T-helper 2 cell treated with Interferon-gamma antibody and Interleukin-4, amounts not matched to agents 5 μg/mL and 100 μg/mL, for 36 hours (primary cell): Measurements from ENCODE around the gene PHTF2.

Experiments
- DNase-seq: peaks from one replicate; pipeline ENCODE4 v3.0.0; 2021; ENCODE audit warnings: low spot score
- H3K27ac Mint-ChIP-seq: one replicate; pipeline ENCODE4 v1.8.0; 2021; ENCODE audit warnings: mild to moderate bottlenecking, mixed read lengths
- H3K27me3 Mint-ChIP-seq: one replicate; pipeline ENCODE4 v1.8.0; 2021; ENCODE audit warnings: low read depth, mixed read lengths
- H3K36me3 Mint-ChIP-seq: one replicate; pipeline ENCODE4 v1.8.0; 2021; ENCODE audit warnings: low read depth, mixed read lengths
- H3K4me1 Mint-ChIP-seq: one replicate; pipeline ENCODE4 v1.8.0; 2021; ENCODE audit warnings: low read depth, mixed read lengths
- H3K4me3 Mint-ChIP-seq: one replicate; pipeline ENCODE4 v1.8.0; 2022; ENCODE audit warnings: mild to moderate bottlenecking, moderate library complexity, mixed read lengths
- H3K9me3 Mint-ChIP-seq: one replicate; pipeline ENCODE4 v1.8.0; 2021; ENCODE audit warnings: mixed read lengths

The PHTF2 gene

DNA sequence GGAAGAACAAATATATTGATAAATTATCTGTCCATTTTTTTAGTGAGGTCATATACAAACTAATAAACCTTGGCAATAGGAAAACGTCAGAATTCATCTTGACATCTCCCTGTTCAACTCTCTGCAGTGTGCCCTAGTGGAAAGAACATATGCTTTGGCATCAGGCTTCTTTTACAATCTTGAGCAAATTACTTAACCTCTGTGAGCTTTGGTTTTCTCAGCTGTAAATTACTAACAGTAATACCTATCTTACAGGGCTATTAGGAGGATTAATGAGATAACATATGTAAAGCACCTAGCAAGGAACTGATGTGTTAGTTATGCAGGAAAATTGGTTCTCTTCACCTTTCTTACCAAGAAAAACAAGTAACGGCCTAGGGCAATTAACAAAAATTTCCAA lies 161.8 kb downstream of the PHTF2 start:
- Mint-ChIP-seq H3K4me1 (peaks cover 1% of the 10 kb centered on the region), H3K4me3 (no peak overlapping the region), H3K27me3 (no peaks in the 10 kb centered on the region), H3K9me3 (no peaks in the 10 kb centered on the region), H3K27ac (no peak overlapping the region), H3K36me3 (peaks cover 15% of the 10 kb centered on the region)
- no peak for DNase-seq

GRCh38 chr7:77967429-77967828 lies 168.9 kb downstream of the PHTF2 start:
- H3K4me1 Mint-ChIP-seq = no peaks in the 10 kb centered on the region
- no peaks in the 10 kb centered on the region for H3K9me3 Mint-ChIP-seq
- DNase-seq = no peak
- H3K36me3 Mint-ChIP-seq = peaks cover 5% of the 10 kb centered on the region
- H3K27me3 Mint-ChIP-seq = no peaks in the 10 kb centered on the region
- no peak overlapping the region for H3K27ac Mint-ChIP-seq
- no peak overlapping the region for H3K4me3 Mint-ChIP-seq

GRCh38 chr7:77971726-77972125 lies 173.2 kb downstream of the PHTF2 start:
- no peaks in the 10 kb centered on the region for H3K9me3 Mint-ChIP-seq
- no peak overlapping the region for H3K4me3 Mint-ChIP-seq
- no peak overlapping the region for H3K27ac Mint-ChIP-seq
- DNase-seq = no peak
- no peaks in the 10 kb centered on the region for H3K27me3 Mint-ChIP-seq
- peaks cover 3% of the 10 kb centered on the region for H3K4me1 Mint-ChIP-seq
- H3K36me3 Mint-ChIP-seq = peaks cover 3% of the 10 kb centered on the region

DNA sequence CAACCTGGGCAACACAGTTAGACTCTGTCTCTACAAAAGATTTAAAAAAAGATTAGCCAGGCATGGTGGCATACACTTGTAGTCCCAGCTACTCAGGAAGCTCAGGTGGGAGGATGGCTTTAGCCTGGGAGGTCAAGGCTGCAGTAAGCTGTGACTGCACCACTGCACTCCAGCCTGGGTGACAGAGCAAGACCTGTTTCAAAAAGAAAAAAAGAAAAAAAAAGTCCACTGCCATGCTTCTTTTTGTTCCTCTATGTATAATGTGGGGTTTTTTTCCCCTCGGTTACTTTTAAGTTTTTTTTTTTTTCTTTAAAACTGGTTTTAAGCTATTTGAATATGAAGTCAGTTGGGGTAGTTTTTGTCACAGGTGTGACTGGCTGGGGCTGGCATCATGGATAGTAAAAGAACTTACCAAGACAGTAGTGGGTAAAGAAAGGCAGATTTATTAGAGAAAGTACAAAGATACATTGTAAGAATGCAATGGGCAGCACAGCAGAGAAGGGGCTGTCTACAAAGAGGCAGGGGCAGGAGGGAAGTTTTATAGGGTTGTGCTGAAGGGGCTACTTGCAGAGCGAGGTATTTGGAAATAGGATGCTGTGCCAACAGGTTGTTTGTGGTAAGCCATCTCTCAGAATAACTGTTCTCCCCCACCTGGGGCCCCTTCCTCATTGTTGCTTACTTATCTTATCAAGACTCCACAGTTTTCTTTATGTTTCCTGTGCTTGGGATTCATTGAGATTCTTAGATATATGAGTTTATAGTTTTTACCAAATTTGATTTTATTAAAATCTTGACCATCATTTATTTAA lies 177.3 kb downstream of the PHTF2 start:
- no peak for DNase-seq
- peaks cover 13% of the 10 kb centered on the region for H3K27me3 Mint-ChIP-seq
- H3K27ac Mint-ChIP-seq = no peak overlapping the region
- no peak overlapping the region for H3K4me3 Mint-ChIP-seq
- H3K4me1 Mint-ChIP-seq = peaks cover 3% of the 10 kb centered on the region
- H3K36me3 Mint-ChIP-seq = no peaks in the 10 kb centered on the region
- H3K9me3 Mint-ChIP-seq = no peaks in the 10 kb centered on the region

DNA sequence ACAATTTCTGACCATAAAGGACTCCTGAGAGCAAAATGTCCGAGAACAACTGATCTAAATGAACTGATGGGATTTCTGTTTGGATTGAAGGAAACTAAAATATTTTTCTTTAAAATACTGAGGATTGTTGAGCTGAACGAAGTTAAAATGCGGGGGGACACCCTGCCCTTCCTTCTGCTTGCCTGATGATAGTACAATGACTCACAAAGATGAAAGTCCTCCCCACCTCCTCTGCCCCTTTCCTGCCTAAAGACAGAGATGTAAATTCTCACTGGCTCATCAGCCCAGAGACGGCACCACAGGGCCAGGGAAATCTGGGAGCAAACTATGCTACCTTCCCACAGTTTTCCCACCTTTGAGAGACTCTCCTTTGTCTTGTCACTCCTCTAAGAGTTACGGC lies 180.6 kb downstream of the PHTF2 start:
- H3K4me3 Mint-ChIP-seq = no peak overlapping the region
- peaks cover 21% of the 10 kb centered on the region for H3K27me3 Mint-ChIP-seq
- no peaks in the 10 kb centered on the region for H3K36me3 Mint-ChIP-seq
- H3K9me3 Mint-ChIP-seq = no peaks in the 10 kb centered on the region
- peaks cover 11% of the 10 kb centered on the region for H3K4me1 Mint-ChIP-seq
- DNase-seq = no peak
- no peak overlapping the region for H3K27ac Mint-ChIP-seq

DNA sequence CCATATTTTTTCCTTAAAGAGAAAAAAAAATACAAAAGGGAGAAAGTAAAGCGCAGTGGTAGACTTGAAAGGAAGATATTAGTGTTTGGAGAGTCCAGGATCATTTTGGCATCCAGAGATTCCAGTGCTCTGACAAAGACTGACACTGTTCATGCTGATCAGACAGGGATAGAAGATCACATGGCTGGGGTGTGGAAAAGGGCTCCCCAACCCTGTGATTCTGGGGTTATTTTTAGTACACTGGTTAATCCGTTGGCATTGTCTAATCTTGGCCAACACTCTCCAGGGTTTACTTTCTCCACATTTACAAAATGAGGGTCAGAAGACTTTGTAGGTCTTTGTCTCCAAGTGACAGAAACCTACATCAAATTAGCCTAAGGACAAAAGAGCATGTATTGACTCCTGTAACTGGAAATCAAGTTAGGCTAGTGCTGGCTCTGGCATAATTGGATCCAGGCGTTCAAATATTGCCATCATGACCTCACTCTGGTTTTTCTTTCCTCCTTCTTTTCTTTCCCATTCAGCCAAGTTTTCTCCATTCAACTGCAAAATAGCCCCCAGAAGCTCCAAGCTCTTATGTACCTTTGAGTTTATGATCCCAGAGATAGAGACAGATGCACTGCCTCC lies 181.6 kb downstream of the PHTF2 start:
- Mint-ChIP-seq H3K27ac (no peak overlapping the region), H3K36me3 (no peaks in the 10 kb centered on the region), H3K4me3 (no peak overlapping the region), H3K9me3 (no peaks in the 10 kb centered on the region), H3K27me3 (peaks cover 21% of the 10 kb centered on the region), H3K4me1 (peaks cover 11% of the 10 kb centered on the region)
- no peak for DNase-seq

GRCh38 chr7:77982926-77983550 lies 184.5 kb downstream of the PHTF2 start:
- DNase-seq = peak; percentile 50
- Mint-ChIP-seq H3K27me3 (peaks cover 32% of the 10 kb centered on the region), H3K27ac (no peak overlapping the region)

DNA sequence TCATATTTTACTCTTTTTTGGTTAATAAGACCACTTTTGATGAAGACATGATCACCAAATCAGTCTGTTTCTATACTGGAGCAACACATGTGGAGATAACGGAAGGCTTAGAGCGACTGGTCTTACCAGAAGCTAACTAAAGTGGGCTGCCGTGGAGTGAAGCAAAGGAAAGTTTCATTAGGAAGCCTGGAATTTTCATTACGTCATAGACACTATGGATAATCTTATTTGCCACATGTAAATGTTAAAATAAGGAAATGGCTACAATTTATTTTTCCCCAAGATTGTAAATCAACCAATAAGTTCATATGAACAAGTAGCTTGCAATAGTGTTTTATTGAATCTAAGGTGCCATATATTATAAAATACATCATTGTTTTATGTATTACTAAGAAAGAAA lies 185.4 kb downstream of the PHTF2 start:
- H3K4me3 Mint-ChIP-seq = no peak overlapping the region
- H3K27me3 Mint-ChIP-seq = peaks cover 39% of the 10 kb centered on the region
- H3K9me3 Mint-ChIP-seq = no peaks in the 10 kb centered on the region
- no peaks in the 10 kb centered on the region for H3K36me3 Mint-ChIP-seq
- peaks cover 8% of the 10 kb centered on the region for H3K4me1 Mint-ChIP-seq
- no peak for DNase-seq
- no peak overlapping the region for H3K27ac Mint-ChIP-seq

More at GRCh38 chr7:77982926-77983550, 184.5 kb downstream of the PHTF2 start:
- Mint-ChIP-seq H3K4me3 (peak overlapping the region; percentile 48), H3K9me3 (no peaks in the 10 kb centered on the region), H3K36me3 (no peaks in the 10 kb centered on the region), H3K4me1 (peaks cover 8% of the 10 kb centered on the region)

DNA sequence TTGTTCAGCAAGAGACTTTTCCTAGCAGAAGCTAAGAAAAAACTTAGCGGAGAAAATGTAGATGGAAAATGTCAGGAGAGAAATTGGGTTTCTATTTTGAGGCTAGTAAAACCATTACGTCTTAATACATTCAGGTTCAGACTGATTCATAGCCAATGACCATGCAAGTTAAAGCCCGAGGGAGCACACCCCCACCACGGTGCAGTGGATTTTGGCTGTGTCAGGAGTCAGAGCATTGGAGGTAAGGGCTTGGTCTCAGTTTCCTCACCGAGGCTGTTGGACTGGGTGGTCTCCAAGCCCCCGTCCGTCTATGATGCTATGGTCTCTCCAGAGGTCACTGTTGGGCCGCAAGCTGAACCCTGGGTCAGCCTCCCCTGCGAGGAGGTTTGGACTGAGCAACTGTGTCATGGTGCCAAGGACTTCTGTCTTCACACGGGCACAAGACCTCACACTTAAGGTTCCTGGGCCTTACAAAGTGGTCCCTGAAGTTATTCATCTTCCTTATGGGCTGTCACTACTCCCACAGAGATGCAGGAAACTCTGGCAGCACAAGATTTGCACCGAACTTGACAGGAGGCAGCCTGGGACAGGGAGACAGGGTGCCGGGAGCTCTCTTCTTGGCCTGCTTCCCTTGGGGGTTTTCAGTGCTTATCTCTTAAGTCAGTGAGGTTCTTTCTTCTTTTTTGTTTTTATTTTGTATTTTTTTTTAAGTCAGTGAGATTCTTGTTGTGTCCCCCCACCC lies 186.8 kb downstream of the PHTF2 start:
- Mint-ChIP-seq H3K36me3 (no peaks in the 10 kb centered on the region), H3K27me3 (peaks cover 40% of the 10 kb centered on the region), H3K4me1 (peaks cover 11% of the 10 kb centered on the region), H3K4me3 (no peak overlapping the region), H3K27ac (no peak overlapping the region), H3K9me3 (no peaks in the 10 kb centered on the region)
- no peak for DNase-seq

GRCh38 chr7:77985974-77986339 lies 187.4 kb downstream of the PHTF2 start:
- no peaks in the 10 kb centered on the region for H3K36me3 Mint-ChIP-seq
- peaks cover 36% of the 10 kb centered on the region for H3K27me3 Mint-ChIP-seq
- H3K9me3 Mint-ChIP-seq = no peaks in the 10 kb centered on the region
- no peak for DNase-seq
- no peak overlapping the region for H3K4me3 Mint-ChIP-seq
- peaks cover 11% of the 10 kb centered on the region for H3K4me1 Mint-ChIP-seq
- H3K27ac Mint-ChIP-seq = no peak overlapping the region

DNA sequence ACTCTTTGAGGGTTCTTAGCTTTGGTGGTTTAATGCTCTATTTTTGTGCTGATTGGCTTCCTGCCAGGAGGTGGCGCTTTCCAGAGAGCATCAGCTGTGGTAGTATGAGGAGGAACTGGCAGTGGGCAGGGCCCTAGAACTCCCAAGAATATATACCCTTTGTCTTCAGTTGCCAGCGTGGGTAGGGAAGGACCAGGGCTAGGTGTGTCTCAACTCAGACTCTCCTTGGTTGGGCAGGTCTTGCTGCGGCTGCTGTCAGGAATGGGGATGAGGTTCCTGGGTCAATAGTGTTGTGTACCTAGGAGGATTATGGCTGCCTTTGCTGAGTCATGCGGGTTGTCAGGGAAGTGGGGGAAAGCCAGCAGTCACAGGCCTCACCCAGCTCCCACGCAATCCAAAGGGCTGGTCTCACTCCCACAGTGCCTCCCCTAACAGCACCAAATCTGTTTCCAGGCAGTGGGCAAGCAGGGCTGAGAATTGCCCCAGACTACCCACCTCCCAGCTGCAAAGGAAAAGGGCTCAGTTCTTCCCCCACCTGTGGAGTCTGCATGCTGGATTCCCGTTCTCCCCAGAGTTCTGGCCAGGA lies 191.5 kb downstream of the PHTF2 start:
- Mint-ChIP-seq H3K36me3 (no peaks in the 10 kb centered on the region), H3K4me1 (peaks cover 3% of the 10 kb centered on the region), H3K4me3 (no peak overlapping the region), H3K27ac (no peak overlapping the region), H3K27me3 (peaks cover 45% of the 10 kb centered on the region), H3K9me3 (no peaks in the 10 kb centered on the region)
- no peak for DNase-seq

- no peak for DNase-seq
- Mint-ChIP-seq H3K27me3 (peaks cover 40% of the 10 kb centered on the region), H3K4me3 (no peak overlapping the region), H3K27ac (no peak overlapping the region), H3K36me3 (no peaks in the 10 kb centered on the region), H3K9me3 (no peaks in the 10 kb centered on the region), H3K4me1 (peaks cover 3% of the 10 kb centered on the region)
Observed at GRCh38 chr7:77991656-77992055, 193.1 kb downstream of the PHTF2 start.

- no peaks in the 10 kb centered on the region for H3K36me3 Mint-ChIP-seq
- H3K27me3 Mint-ChIP-seq = peaks cover 27% of the 10 kb centered on the region
- H3K27ac Mint-ChIP-seq = no peak overlapping the region
- peaks cover 3% of the 10 kb centered on the region for H3K4me1 Mint-ChIP-seq
- H3K4me3 Mint-ChIP-seq = no peak overlapping the region
- DNase-seq = no peak
- H3K9me3 Mint-ChIP-seq = no peaks in the 10 kb centered on the region
Observed at GRCh38 chr7:77993838-77994237, 195.3 kb downstream of the PHTF2 start.
